ENCODE results near the gene FBXO34. TPM values are rescaled to one million over a fixed set of nuclear protein-coding genes. Genes with fewer than 3 reads are reported as not detected.

FBXO34 gene
- total RNA-seq, 1 donor from 2014 or later, result 25.3 TPM

- Mint-ChIP-seq H3K9me3 (no peaks in the 10 kb centered on the region), H3K4me3 (no peak overlapping the region), H3K4me1 (peaks cover 43% of the 10 kb centered on the region), H3K36me3 (ENCODE audit: low read depth) (peaks cover 9% of the 10 kb centered on the region), H3K27ac (no peak overlapping the region), H3K27me3 (no peaks in the 10 kb centered on the region)
- intact Hi-C loops (cut with micrococcal nuclease), result loop anchor here (5.0 to 10.0 kb wide), 2 partner anchors 33 to 175 kb away; no protein-coding TSS in a partner anchor
- no peak for DNase-seq
These were observed 8.2 kb downstream of the FBXO34 start for GRCh38 chr14:55279384-55279783.

DNA sequence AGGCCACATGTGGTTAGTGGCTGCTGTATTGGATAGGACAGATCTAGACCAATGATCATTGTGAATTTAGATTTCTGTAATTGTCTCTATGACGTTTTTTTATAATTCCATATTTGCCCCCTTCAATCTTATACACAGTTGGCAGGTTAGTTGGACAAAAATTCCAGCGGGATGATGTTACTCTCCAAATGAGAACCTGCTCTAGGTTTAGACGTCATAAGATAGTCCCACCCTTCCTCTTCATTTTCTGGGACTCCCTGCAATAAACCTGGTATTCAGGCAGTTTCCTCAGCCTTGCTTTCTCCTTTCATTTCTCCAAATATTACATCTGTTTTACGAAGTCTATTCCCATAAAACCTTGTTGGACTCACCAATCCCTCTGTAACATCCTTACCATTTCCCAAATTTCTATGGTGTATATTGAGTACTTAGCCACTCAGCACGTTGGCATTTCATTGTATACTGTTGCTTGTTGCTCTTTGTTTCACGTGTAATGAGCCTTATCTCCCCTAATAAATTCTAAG is 10.2 kb downstream of the FBXO34 start:
- peaks cover 31% of the 10 kb centered on the region for H3K4me1 Mint-ChIP-seq
- peaks cover 12% of the 10 kb centered on the region for H3K36me3 Mint-ChIP-seq (ENCODE audit: low read depth)
- H3K27ac Mint-ChIP-seq, result no peak overlapping the region
- H3K9me3 Mint-ChIP-seq, result no peaks in the 10 kb centered on the region
- intact Hi-C loops (cut with micrococcal nuclease), result no loop called here
- H3K27me3 Mint-ChIP-seq, result no peaks in the 10 kb centered on the region
- no peak overlapping the region for H3K4me3 Mint-ChIP-seq
- DNase-seq, result no peak

- H3K9me3 Mint-ChIP-seq, result no peaks in the 10 kb centered on the region
- H3K4me3 Mint-ChIP-seq, result no peak overlapping the region
- peaks cover 12% of the 10 kb centered on the region for H3K36me3 Mint-ChIP-seq (ENCODE audit: low read depth)
- no peak overlapping the region for H3K27ac Mint-ChIP-seq
- H3K27me3 Mint-ChIP-seq, result no peaks in the 10 kb centered on the region
- DNase-seq, result no peak
- intact Hi-C loops (cut with micrococcal nuclease), result no loop called here
- H3K4me1 Mint-ChIP-seq, result peaks cover 21% of the 10 kb centered on the region
These were observed 13.9 kb downstream of the FBXO34 start for GRCh38 chr14:55285048-55285652.

DNA sequence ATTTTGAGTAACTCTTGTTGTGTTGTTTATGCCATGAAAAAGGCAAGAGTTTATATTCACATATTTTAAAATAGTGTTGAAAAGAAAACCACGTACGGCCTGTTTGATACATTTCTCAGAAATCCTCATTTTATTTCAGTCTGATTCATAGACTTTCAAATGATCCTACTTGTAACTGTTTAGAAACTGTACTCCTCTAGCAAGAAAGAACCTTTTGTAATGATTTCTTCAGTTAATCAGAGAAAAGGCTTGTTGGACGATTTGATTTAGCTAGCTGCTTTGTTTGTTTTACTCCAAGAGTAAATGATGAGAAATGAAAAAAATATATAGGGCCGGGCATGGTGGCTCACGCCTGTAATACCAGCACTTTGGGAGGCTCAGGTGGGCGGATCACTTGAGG is 17.2 kb downstream of the FBXO34 start:
- Mint-ChIP-seq H3K9me3 (no peaks in the 10 kb centered on the region), H3K36me3 (ENCODE audit: low read depth) (peaks cover 8% of the 10 kb centered on the region), H3K4me3 (no peak overlapping the region), H3K4me1 (peaks cover 14% of the 10 kb centered on the region), H3K27me3 (no peaks in the 10 kb centered on the region), H3K27ac (peak overlapping the region; percentile 29)
- intact Hi-C loops (cut with micrococcal nuclease), result no loop called here
- no peak for DNase-seq

DNA sequence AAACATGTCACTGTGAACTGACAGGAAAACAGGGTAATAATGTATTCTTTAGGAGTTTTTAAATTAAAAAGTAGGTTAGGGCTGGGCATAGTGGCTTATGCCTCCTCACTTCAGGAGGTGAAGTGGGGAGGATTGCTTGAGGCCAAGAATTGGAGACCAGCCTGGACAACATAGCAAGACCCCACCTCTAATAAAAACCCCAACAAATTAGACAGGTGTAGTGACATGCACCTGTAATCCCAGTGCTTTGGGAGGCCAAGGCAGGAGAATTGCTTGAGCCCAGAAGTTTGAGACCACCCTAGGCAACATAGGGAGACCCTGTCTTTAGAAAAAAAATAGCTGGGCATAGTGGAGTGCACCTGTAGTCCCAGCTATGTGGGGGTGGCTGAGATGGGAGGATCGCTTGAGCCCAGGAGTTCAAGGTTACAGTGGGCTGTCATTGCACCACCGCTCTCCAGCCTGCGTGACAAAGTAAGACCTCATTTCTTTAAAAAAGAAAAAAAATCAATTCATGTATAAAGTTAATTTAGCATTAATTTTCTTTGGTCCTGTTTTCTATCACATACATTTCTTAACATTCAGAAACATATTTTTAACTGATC is 20.4 kb downstream of the FBXO34 start:
- Mint-ChIP-seq H3K36me3 (ENCODE audit: low read depth) (peaks cover 6% of the 10 kb centered on the region), H3K27ac (no peak overlapping the region), H3K9me3 (no peaks in the 10 kb centered on the region), H3K4me1 (peaks cover 30% of the 10 kb centered on the region), H3K4me3 (no peak overlapping the region), H3K27me3 (no peaks in the 10 kb centered on the region)
- intact Hi-C loops (cut with micrococcal nuclease), result no loop called here
- DNase-seq, result no peak

- Mint-ChIP-seq H3K27me3 (no peaks in the 10 kb centered on the region), H3K36me3 (ENCODE audit: low read depth) (peaks cover 16% of the 10 kb centered on the region), H3K27ac (no peak overlapping the region), H3K4me3 (no peak overlapping the region), H3K9me3 (no peaks in the 10 kb centered on the region), H3K4me1 (peaks cover 37% of the 10 kb centered on the region)
- peak; percentile 62 for DNase-seq
- intact Hi-C loops (cut with micrococcal nuclease), result no loop called here
These were observed 23.4 kb downstream of the FBXO34 start for GRCh38 chr14:55294603-55295002.

- Mint-ChIP-seq H3K4me1 (peaks cover 57% of the 10 kb centered on the region), H3K27ac (peak overlapping the region; percentile 16), H3K9me3 (no peaks in the 10 kb centered on the region), H3K36me3 (ENCODE audit: low read depth) (peaks cover 26% of the 10 kb centered on the region), H3K27me3 (no peaks in the 10 kb centered on the region), H3K4me3 (peak overlapping the region; percentile 16)
- intact Hi-C loops (cut with micrococcal nuclease), result no loop called here
- DNase-seq, result peak; percentile 76
These were observed 26.6 kb downstream of the FBXO34 start for GRCh38 chr14:55297611-55298499.

DNA sequence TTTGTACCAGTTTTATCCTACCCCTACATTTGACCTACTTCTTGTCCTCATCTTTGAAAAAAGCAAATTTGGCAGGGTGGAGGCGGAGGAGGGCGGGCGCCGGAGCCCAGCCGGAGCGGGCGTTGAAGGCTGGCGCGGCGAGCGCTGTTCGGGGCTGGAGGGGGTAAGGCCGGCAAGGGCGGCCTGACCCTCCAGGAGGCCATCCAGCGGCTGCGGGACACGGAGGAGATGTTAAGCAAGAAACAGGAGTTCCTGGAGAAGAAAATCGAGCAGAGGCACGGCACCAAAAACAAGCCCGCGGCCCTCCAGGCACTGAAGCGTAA is 27.2 kb downstream of the FBXO34 start:
- Mint-ChIP-seq H3K4me1 (peaks cover 55% of the 10 kb centered on the region), H3K27me3 (no peaks in the 10 kb centered on the region), H3K27ac (no peak overlapping the region), H3K36me3 (ENCODE audit: low read depth) (peaks cover 26% of the 10 kb centered on the region), H3K9me3 (no peaks in the 10 kb centered on the region), H3K4me3 (peak overlapping the region; percentile 16)
- intact Hi-C loops (cut with micrococcal nuclease), result no loop called here
- no peak for DNase-seq

DNA sequence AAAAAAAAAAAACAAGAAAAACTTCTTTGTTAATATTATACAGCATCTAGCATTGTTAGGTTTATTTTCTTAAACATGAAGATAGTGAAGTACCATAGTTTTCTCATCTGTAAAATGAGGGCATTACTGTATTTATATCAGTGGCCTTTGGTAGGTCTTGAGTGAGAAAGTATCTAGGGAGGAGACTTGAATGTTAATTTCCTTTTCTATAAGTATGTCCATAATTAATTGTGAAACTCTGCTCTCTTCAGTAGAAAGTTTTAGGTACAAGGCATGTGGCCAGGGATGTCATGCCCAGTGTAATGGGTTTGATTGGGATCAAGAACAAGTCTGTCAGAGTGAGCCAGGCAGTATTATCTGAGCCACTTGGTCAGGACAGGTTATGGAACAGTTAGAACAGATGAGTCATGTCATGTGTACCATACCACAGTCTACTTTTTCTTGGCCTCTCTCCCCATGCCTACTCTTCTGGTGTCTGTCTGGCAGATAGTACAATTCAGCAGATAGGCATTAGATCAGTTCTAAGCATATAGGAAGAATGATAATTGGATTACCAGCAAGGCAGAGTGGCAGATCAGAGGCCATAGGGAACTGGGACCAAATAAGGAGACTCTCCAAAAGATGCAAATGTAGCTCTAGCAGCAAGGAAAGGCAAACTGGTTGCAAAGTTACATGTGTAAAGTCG is 30.4 kb downstream of the FBXO34 start:
- Mint-ChIP-seq H3K27ac (peak overlapping the region; percentile 70), H3K4me1 (peaks cover 52% of the 10 kb centered on the region)

DNA sequence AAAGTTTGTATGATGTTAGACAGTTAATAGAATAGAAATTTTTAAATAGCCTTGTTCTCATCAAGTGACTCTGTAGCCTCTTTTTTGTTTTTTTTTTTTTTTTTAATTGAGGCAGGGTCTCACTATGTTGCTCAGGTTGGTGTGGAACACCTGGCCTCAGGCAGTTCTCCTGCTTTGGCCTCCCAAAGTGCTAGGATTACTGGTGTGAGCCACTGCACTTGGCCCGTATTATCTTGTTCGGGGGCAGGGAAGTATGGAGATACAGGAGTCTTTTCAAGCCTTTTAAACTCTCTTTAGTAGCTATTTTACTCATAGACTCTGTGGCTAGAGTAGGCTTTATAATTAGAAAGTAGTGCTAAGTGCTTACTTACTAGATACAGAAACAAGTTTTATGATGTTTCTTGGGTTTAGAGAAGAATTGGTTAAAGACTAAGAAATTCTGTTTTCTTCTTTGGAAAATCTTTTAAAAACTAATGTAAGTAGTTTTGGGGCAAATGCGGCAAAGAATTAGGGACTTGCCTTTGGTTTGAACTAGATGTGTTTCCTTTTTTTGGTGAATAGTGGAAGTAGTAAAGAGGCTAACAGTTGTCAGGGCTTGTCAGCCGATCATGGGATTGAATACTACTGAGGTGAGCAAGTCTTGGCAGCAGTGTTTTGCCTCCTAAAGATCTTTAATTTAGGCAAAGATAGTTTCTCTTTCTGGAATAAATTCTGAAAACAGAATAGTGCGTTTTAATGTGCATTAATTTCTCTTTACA is 31.3 kb downstream of the FBXO34 start:
- intact Hi-C loops (cut with micrococcal nuclease), result no loop called here
- no peak for DNase-seq
- Mint-ChIP-seq H3K4me1 (peaks cover 48% of the 10 kb centered on the region), H3K36me3 (ENCODE audit: low read depth) (peaks cover 32% of the 10 kb centered on the region), H3K27me3 (no peaks in the 10 kb centered on the region), H3K9me3 (no peaks in the 10 kb centered on the region), H3K4me3 (no peak overlapping the region), H3K27ac (peak overlapping the region; percentile 60)

More for the DNA sequence above, 30.4 kb downstream of the FBXO34 start:
- Mint-ChIP-seq H3K9me3 (no peaks in the 10 kb centered on the region), H3K4me3 (no peak overlapping the region), H3K36me3 (ENCODE audit: low read depth) (peaks cover 32% of the 10 kb centered on the region), H3K27me3 (no peaks in the 10 kb centered on the region)
- intact Hi-C loops (cut with micrococcal nuclease), result loop anchor here (2.0 kb wide), 1 partner anchor 31 kb away; no protein-coding TSS in a partner anchor
- no peak for DNase-seq

- DNase-seq, result no peak
- Mint-ChIP-seq H3K27me3 (no peaks in the 10 kb centered on the region), H3K9me3 (no peaks in the 10 kb centered on the region), H3K36me3 (ENCODE audit: low read depth) (peaks cover 33% of the 10 kb centered on the region), H3K4me3 (no peak overlapping the region), H3K27ac (no peak overlapping the region), H3K4me1 (peaks cover 42% of the 10 kb centered on the region)
- intact Hi-C loops (cut with micrococcal nuclease), result no loop called here
These were observed 31.9 kb downstream of the FBXO34 start for GRCh38 chr14:55303125-55303499.

DNA sequence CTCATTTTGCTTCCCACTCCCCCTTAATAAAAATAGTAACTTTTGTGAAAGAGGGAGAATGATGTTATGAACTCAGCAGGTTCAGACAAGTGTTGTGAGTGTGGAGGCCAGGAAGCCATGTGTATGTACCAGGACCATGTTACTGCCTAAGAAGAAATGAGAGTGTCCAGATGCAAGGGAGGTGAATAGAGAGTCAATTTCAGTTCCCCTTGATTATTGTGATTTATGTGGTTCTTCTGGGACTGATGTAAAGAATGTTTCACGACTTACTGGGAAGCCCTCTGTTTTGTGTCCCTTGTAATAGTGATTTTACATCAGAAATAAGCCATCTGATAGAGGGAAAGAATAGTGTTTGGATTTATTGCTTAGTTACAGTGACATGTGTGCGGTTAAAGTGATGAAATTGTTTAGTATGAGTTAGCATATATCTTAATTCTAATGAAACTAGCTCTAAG is 32.5 kb downstream of the FBXO34 start:
- H3K27me3 Mint-ChIP-seq, result no peaks in the 10 kb centered on the region
- intact Hi-C loops (cut with micrococcal nuclease), result no loop called here
- DNase-seq, result no peak
- H3K27ac Mint-ChIP-seq, result no peak overlapping the region
- peaks cover 29% of the 10 kb centered on the region for H3K36me3 Mint-ChIP-seq (ENCODE audit: low read depth)
- peaks cover 39% of the 10 kb centered on the region for H3K4me1 Mint-ChIP-seq
- no peak overlapping the region for H3K4me3 Mint-ChIP-seq
- no peaks in the 10 kb centered on the region for H3K9me3 Mint-ChIP-seq
